ENCODE results near the gene MKS1. TPM values are rescaled to one million over a fixed set of nuclear protein-coding genes. Genes with fewer than 3 reads are reported as not detected.

MKS1 gene
- total RNA-seq, 1 experiment from 2014 or later = 12.1 TPM

GRCh38 chr17:58195518-58196123, 23.4 kb downstream of the MKS1 start:
- H3K36me3 ChIP-seq (ENCODE audit: control insufficient read depth, insufficient read depth, low read length) = no peaks in the 10 kb centered on the region
- H3K27me3 ChIP-seq (ENCODE audit: control insufficient read depth, insufficient read depth, low read length) = no peaks in the 10 kb centered on the region
- in situ Hi-C loops (cut with HindIII; ENCODE audit: low pct_unique_long_range_greater_than_20kb, low sequenced_read_pairs) (no loop called here), intact Hi-C loops (cut with micrococcal nuclease; ENCODE audit: unreplicated experiment) (no loop called here)
- no peak overlapping the region for H3K4me3 ChIP-seq (ENCODE audit: low read depth in 2 of 2, low read length in 2 of 2)
- POLR2A ChIA-PET = no interaction called here
- DNase-seq (ENCODE audit: low read depth, low spot score) (no peak), ATAC-seq (no peak)
- CTCF ChIA-PET = no interaction called here
- BruUV-seq (replicated peaks) = no TSS peak
- no peaks in the 10 kb centered on the region for H3K4me1 ChIP-seq (ENCODE audit: control insufficient read depth, insufficient read depth, low read length)
- TF ChIP-seq TCF7L2 (IDR thresholded peaks at IDR 0.05; ENCODE audit: low read depth, low read length) = no peak
- no peak for TF ChIP-seq CTCF (IDR thresholded peaks at IDR 0.05)
- no peak for TF ChIP-seq SIN3A (IDR thresholded peaks at IDR 0.05; ENCODE audit: borderline replicate concordance, insufficient read depth, low read depth, low read length)
- no peak for TF ChIP-seq REST (IDR thresholded peaks at IDR 0.05; ENCODE audit: insufficient read depth in 1 of 2, low read depth in 2 of 2, low read length in 1 of 2)
- no peak for TF ChIP-seq POLR2AphosphoS5 (IDR thresholded peaks at IDR 0.05; ENCODE audit: low read depth, low read length)
- no peak overlapping the region for H3K27ac ChIP-seq (ENCODE audit: low read length)
- no peaks in the 10 kb centered on the region for H3K9me3 ChIP-seq (ENCODE audit: control insufficient read depth, insufficient read depth, low read depth, low read length)

GRCh38 chr17:58193641-58194255, 25.3 kb downstream of the MKS1 start:
- peaks cover 5% of the 10 kb centered on the region; the same call in 1 of the 2 replicates for H3K4me1 ChIP-seq (ENCODE audit: control insufficient read depth, insufficient read depth, low read length)
- intact Hi-C loops (cut with micrococcal nuclease; ENCODE audit: unreplicated experiment) = no loop called here
- TF ChIP-seq POLR2AphosphoS5 (IDR thresholded peaks at IDR 0.05; ENCODE audit: low read depth, low read length) = no peak
- TF ChIP-seq TCF7L2 (IDR thresholded peaks at IDR 0.05; ENCODE audit: low read depth, low read length) = no peak
- no peak for TF ChIP-seq SIN3A (IDR thresholded peaks at IDR 0.05; ENCODE audit: borderline replicate concordance, insufficient read depth, low read depth, low read length)
- no peak for TF ChIP-seq REST (IDR thresholded peaks at IDR 0.05; ENCODE audit: insufficient read depth in 1 of 2, low read depth in 2 of 2, low read length in 1 of 2)
- TF ChIP-seq CTCF (IDR thresholded peaks at IDR 0.05) = no peak
- ATAC-seq = 0 out of 2 replicates have a peak, but pooled peaks have one; percentile 32
- H3K27ac ChIP-seq (ENCODE audit: low read length) = no peak overlapping the region
- BruUV-seq (replicated peaks) = no TSS peak
- DNase-seq (ENCODE audit: low read depth, low spot score) = no peak
- no peak overlapping the region for H3K4me3 ChIP-seq (ENCODE audit: low read depth in 2 of 2, low read length in 2 of 2)
- H3K27me3 ChIP-seq (ENCODE audit: control insufficient read depth, insufficient read depth, low read length) = no peaks in the 10 kb centered on the region
- in situ Hi-C loops (cut with HindIII; ENCODE audit: low pct_unique_long_range_greater_than_20kb, low sequenced_read_pairs) = no loop called here
- ChIA-PET CTCF (no interaction called here), POLR2A (no interaction called here)
- no peaks in the 10 kb centered on the region for H3K36me3 ChIP-seq (ENCODE audit: control insufficient read depth, insufficient read depth, low read length)
- no peaks in the 10 kb centered on the region for H3K9me3 ChIP-seq (ENCODE audit: control insufficient read depth, insufficient read depth, low read depth, low read length)
